ENCODE measurements around the gene PCAT6.

DNA sequence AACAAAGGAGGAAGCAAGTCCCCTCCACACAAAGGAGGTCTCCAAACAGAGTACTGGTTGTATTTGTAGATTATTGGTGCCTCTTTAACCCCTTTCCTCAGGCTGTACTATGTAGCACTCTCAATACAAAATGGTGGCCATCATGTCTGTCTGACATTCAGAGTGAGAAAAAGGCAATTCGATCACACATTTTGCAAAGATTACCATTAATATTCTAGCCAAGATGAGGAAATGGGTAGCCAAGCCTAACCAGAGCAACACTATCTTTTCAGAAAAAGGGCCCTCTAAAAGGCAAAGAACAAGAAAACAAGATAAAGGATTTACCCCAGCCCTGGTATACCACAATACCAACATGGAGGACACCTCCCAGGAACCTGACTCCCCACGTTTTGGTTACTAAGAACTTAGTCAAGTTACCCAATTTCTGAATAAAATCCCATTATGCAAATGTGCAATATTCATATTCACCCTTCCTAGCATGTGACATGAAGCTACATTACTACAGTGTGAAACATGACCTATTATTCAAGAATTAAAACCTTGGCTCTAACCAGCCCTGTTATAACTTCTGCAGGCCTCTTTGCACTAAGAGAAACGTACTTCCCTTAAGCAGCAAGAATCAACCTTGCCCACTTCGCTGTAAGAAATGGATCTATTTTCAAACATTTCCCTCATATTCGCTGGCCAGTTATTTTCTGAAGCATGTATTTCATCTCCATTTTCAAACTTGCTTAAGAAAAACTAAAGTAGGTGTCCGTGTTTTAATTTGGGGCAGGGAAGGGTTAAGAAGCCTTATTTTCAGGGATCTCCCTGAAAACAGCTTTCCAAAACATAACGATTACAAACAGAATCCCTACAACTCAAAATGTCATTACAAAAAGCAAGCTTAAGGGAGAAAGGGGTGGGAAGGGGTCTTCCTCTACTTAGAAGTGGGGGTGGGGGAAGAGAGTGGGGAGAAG is 4.6 kb upstream of the PCAT6 start:
- TF ChIP-seq EZH2 (IDR thresholded peaks at IDR 0.05; ENCODE audit: borderline replicate concordance, insufficient read depth, low read depth, low read length, poor library complexity, severe bottlenecking): no peak
- TF ChIP-seq, protein P1, sequence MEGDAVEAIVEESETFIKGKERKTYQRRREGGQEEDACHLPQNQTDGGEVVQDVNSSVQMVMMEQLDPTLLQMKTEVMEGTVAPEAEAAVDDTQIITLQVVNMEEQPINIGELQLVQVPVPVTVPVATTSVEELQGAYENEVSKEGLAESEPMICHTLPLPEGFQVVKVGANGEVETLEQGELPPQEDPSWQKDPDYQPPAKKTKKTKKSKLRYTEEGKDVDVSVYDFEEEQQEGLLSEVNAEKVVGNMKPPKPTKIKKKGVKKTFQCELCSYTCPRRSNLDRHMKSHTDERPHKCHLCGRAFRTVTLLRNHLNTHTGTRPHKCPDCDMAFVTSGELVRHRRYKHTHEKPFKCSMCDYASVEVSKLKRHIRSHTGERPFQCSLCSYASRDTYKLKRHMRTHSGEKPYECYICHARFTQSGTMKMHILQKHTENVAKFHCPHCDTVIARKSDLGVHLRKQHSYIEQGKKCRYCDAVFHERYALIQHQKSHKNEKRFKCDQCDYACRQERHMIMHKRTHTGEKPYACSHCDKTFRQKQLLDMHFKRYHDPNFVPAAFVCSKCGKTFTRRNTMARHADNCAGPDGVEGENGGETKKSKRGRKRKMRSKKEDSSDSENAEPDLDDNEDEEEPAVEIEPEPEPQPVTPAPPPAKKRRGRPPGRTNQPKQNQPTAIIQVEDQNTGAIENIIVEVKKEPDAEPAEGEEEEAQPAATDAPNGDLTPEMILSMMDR (IDR thresholded peaks at IDR 0.05): no peak
